ENCODE results near the gene HTR6.

HTR6 gene

GRCh38 chr1:19717467-19717866 is 52.8 kb downstream of the HTR6 start:
- Histone ChIP-seq H3K9ac (ENCODE audit: low read length) (no peak overlapping the region), H3K36me3 (replicated peaks; ENCODE audit: low read depth, low read length) (no peaks in the 10 kb centered on the region), H3K4me2 (ENCODE audit: low read length) (no peak overlapping the region), H2AFZ (ENCODE audit: low read depth, low read length) (no peak overlapping the region), H3K9me3 (ENCODE audit: insufficient read depth, low read length) (no peaks in the 10 kb centered on the region), H3K4me1 (ENCODE audit: low read length) (peaks cover 8% of the 10 kb centered on the region; the same call in 1 of the 2 replicates), H3K79me2 (ENCODE audit: low read length) (no peaks in the 10 kb centered on the region), H3K4me3 (ENCODE audit: low read length) (no peak overlapping the region), H3K27me3 (ENCODE audit: low read depth, low read length) (no peaks in the 10 kb centered on the region), H3K27ac (ENCODE audit: low read length) (no peak overlapping the region), H4K20me1 (ENCODE audit: insufficient read depth, low read length) (no peaks in the 10 kb centered on the region)
- TF ChIP-seq EZH2phosphoT487 (IDR thresholded peaks at IDR 0.05; ENCODE audit: low read depth) (no peak), CTCF (IDR thresholded peaks at IDR 0.05; ENCODE audit: low read depth, low read length) (no peak)

GRCh38 chr1:19720174-19720573 is 55.5 kb downstream of the HTR6 start:
- Histone ChIP-seq H4K20me1 (ENCODE audit: insufficient read depth, low read length) (no peaks in the 10 kb centered on the region), H3K36me3 (replicated peaks; ENCODE audit: low read depth, low read length) (no peaks in the 10 kb centered on the region), H3K4me2 (ENCODE audit: low read length) (no peak overlapping the region), H3K9ac (ENCODE audit: low read length) (no peak overlapping the region), H3K4me3 (ENCODE audit: low read length) (no peak overlapping the region), H3K79me2 (ENCODE audit: low read length) (no peaks in the 10 kb centered on the region), H3K27ac (ENCODE audit: low read length) (no peak overlapping the region), H3K27me3 (ENCODE audit: low read depth, low read length) (no peaks in the 10 kb centered on the region), H3K9me3 (ENCODE audit: insufficient read depth, low read length) (no peaks in the 10 kb centered on the region), H2AFZ (ENCODE audit: low read depth, low read length) (no peak overlapping the region), H3K4me1 (ENCODE audit: low read length) (peaks cover 8% of the 10 kb centered on the region; the same call in 1 of the 2 replicates)
- TF ChIP-seq CTCF (IDR thresholded peaks at IDR 0.05; ENCODE audit: low read depth, low read length), result no peak
- no peak for TF ChIP-seq EZH2phosphoT487 (IDR thresholded peaks at IDR 0.05; ENCODE audit: low read depth)

- no peaks in the 10 kb centered on the region for H3K79me2 ChIP-seq (ENCODE audit: low read length)
- H3K27me3 ChIP-seq (ENCODE audit: low read depth, low read length), result no peaks in the 10 kb centered on the region
- TF ChIP-seq CTCF (IDR thresholded peaks at IDR 0.05; ENCODE audit: low read depth, low read length) (no peak), EZH2phosphoT487 (IDR thresholded peaks at IDR 0.05; ENCODE audit: low read depth) (no peak)
- H3K36me3 ChIP-seq (replicated peaks; ENCODE audit: low read depth, low read length), result no peaks in the 10 kb centered on the region
- no peak overlapping the region for H2AFZ ChIP-seq (ENCODE audit: low read depth, low read length)
- no peak overlapping the region for H3K27ac ChIP-seq (ENCODE audit: low read length)
- H4K20me1 ChIP-seq (ENCODE audit: insufficient read depth, low read length), result no peaks in the 10 kb centered on the region
- no peak overlapping the region for H3K9ac ChIP-seq (ENCODE audit: low read length)
- H3K4me1 ChIP-seq (ENCODE audit: low read length), result 0 out of 2 replicates have a peak, but pooled peaks cover 4% of the 10 kb centered on the region
- H3K4me2 ChIP-seq (ENCODE audit: low read length), result no peak overlapping the region
- no peak overlapping the region for H3K4me3 ChIP-seq (ENCODE audit: low read length)
- no peaks in the 10 kb centered on the region for H3K9me3 ChIP-seq (ENCODE audit: insufficient read depth, low read length)
Measured at GRCh38 chr1:19720973-19721372, 56.3 kb downstream of the HTR6 start.

- no peaks in the 10 kb centered on the region for H3K36me3 ChIP-seq (replicated peaks; ENCODE audit: low read depth, low read length)
- no peaks in the 10 kb centered on the region for H4K20me1 ChIP-seq (ENCODE audit: insufficient read depth, low read length)
- no peak overlapping the region for H3K4me2 ChIP-seq (ENCODE audit: low read length)
- H3K4me1 ChIP-seq (ENCODE audit: low read length), result 0 out of 2 replicates have a peak, but pooled peaks cover 4% of the 10 kb centered on the region
- H3K4me3 ChIP-seq (ENCODE audit: low read length), result no peak overlapping the region
- H3K9me3 ChIP-seq (ENCODE audit: insufficient read depth, low read length), result no peaks in the 10 kb centered on the region
- H3K27ac ChIP-seq (ENCODE audit: low read length), result no peak overlapping the region
- H3K79me2 ChIP-seq (ENCODE audit: low read length), result no peaks in the 10 kb centered on the region
- no peak overlapping the region for H2AFZ ChIP-seq (ENCODE audit: low read depth, low read length)
- TF ChIP-seq EZH2phosphoT487 (IDR thresholded peaks at IDR 0.05; ENCODE audit: low read depth), result no peak
- TF ChIP-seq CTCF (IDR thresholded peaks at IDR 0.05; ENCODE audit: low read depth, low read length), result no peak
- no peaks in the 10 kb centered on the region for H3K27me3 ChIP-seq (ENCODE audit: low read depth, low read length)
- H3K9ac ChIP-seq (ENCODE audit: low read length), result no peak overlapping the region
Measured at GRCh38 chr1:19723874-19724273, 59.2 kb downstream of the HTR6 start.

All from OCI-LY3 (cell line).